HG02884 (cell line): ENCODE data around the gene ELF3.
"Not testable (repeated sequence)": the region's sequence is repeated elsewhere in the genome, so short reads cannot be mapped to it uniquely, and the experiment has no call there.

Experiments used
- ATAC-seq: cut with Tn5 transposase; IDR thresholded peaks from one replicate; pipeline ENCODE4 v1.9.1; 2021; ENCODE audit warnings: mild to moderate bottlenecking, moderate library complexity; ENCODE audit not compliant: unreplicated experiment

Gene ELF3

GRCh38 chr1:202034149-202034682 lies 23.8 kb downstream of the ELF3 start:
- ATAC-seq, result no peak

DNA sequence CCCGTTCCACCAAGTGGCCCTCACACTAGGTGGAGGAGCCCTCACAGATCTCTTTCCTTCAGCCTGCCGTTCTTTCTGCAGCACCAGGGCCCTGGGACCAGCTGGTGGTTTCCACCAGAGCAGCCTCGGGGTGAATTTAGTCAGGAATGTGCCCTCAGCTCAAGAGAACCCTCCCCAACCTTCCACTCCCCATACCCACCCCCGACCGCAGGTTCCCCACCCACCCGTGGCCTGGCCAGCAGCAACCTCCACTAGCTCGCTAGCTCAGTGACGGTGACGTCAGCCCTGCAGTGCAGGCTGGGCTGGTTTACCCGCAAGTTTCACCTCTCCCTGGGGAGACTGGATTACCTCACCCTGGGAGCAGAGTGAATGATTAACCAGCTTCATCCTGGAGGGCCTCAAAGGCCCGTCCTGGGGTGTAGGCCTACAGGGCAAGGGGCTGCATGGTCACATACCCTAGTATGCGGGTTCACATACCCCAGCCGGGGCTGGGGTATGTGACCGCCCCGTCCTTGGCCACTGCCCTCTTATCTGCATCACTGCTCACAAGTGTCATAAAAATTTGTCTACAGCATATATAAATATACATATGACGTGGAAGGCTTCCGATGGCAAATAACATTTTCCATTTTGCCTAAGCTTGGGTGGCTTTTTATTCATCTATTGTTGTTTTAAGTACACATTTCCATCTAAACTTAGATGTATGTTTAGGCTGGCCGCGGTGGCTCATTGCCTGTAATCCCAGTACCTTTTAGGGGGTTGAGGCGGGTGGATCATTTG lies 24.5 kb downstream of the ELF3 start:
- ATAC-seq, result no peak

GRCh38 chr1:202036595-202037387 lies 26.4 kb downstream of the ELF3 start:
- no peak for ATAC-seq

DNA sequence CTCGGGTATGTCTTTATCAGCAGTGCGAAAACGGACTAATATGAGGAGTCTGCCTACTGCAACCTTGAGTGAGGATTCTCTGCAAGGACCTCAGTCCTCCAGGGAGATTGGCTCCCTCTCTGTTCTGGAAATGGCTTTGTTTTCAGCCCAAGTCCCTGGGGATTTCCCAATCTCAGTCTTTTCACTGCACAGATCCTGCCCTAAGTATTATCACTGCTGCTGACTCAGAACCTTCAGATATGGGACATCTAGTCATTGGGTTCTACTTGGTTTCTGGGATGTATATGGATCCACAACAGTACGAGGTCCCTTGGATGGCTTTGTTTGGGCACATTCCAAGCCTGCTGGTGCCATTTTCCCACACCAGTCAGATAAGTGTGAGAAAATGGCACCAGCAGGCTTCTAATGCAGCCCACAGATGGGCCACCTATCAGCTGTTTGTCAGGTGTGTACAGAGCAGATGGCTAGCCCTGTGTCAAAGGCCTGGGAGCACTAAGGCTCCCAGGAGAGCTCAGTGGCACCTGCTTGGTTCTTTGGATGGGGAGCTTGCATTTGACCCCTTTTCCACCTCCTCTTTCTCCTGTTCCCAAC lies 27.4 kb downstream of the ELF3 start:
- ATAC-seq, result no peak

- no peak for ATAC-seq
Measured at GRCh38 chr1:202038688-202039346, 28.4 kb downstream of the ELF3 start.

GRCh38 chr1:202045705-202046104 lies 35.3 kb downstream of the ELF3 start:
- ATAC-seq, result no peak

GRCh38 chr1:202046227-202046626 lies 35.8 kb downstream of the ELF3 start:
- ATAC-seq, result no peak

DNA sequence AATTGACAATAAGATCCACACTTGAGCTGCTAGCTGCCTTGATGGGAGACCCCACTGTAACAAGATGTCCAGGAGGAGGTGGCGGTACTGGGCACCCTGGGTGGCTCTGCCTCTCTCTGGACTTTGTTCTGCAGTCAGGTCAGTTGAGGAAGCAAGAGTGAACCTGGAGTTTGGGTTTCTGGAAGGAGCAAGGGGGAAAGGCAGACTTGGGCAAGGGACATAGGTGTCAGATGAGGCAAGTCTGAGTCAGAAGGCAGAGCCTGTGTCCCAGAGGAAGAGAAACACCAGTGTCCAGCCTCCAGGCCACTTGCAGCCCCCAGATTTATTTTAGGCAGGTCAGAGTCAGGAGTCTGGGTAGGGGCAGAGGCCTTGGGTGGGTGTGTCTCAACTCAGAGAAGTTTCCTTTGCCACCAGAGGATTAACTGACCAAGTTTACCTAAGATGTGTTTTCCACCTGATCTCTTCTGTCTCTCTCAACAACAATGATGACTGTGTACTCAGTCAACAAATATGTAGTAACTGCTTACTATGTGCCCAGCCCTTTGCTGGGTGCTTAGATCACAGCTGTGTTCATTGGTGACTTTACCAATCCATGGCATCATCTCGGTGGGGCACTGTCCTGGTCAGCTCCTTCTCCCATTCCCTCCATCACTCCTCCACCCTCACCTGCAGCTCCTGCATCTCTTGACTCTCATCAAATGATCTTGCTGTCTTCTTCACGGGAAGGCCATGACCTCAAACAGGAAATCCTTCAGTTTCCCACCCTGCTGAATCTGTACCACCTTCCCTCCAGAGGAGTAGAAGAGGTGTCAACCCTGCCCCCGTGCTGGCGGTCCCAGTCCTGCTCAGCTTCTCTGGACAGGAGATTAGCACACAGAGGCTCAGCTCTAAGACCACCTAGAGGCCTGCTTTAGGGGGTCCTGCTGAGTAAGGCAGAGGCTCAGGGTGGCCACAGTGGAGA lies 36.6 kb downstream of the ELF3 start:
- ATAC-seq, result no peak

GRCh38 chr1:202047977-202048376 lies 37.6 kb downstream of the ELF3 start:
- ATAC-seq, result no peak

DNA sequence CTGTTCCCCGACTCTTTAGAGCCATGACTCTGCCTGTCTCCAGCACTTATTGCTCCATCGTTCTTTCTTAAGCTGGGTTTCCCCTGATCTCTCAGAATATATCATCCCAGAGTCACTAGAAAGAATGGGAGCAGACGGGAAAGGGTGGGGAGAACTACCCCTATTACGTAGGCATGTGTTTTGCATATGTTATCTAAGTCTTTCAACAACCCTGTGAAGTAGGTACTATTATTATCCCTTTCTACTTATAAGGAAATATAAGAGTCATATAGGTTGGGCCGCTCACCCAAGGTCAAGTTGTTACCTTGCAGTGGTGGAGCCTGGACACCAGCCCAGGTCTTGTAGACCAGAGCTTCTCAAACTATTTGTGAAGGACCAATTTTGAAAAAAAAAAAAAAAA lies 38.7 kb downstream of the ELF3 start:
- ATAC-seq, result no peak

GRCh38 chr1:202054094-202054493 lies 43.7 kb downstream of the ELF3 start:
- ATAC-seq, result no peak

DNA sequence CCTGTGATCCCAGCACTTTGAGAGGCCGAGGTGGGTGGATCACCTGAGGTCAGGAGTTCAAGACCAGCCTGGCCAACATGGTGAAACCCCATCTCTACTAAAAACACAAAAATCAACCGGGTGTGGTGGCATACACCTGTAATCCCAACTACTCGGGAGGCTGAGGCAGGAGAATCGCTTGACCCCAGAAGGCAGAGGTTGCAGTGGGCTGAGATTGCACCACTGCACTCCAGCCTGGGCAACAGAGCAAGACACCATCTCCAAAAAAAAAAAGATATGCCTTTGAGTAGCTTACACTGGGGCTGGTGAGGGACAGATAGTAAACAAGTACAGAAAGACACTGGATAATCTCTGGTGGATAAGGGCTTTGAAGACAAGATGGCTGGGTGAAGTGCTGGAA lies 44.3 kb downstream of the ELF3 start:
- ATAC-seq, result not testable (repeated sequence)

DNA sequence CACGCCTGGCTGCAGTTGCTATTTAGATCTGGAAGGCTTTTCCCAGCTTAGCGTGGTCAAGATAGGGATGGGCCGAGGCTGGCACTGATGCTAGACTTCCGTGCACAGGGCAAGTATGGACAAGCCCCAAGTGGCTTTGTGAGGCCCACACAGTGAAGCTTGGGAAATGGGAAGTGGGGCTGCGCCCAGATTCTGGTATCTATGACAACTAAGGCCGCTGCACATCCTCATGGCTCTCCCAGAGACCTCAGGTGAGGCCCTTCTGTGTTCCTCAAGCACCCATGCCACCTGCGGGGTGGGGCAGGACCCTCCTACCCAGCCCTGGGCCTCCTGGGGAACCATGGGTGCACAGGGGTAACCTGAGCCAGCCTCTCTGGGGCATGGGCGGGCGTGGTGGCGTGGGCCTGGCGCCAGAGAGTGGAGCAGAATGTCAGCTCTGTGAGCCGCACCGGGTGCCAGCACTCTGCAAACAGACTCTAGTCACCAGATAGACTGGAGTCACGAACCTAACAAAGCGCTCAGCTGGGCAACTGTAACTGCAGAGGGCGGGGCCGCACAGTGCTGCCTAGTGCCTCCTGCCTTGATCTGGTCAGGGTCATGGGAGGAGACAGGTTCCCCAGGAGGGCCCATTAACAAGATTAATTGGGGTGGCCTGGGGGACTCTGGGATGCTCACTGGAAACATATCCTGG lies 46.4 kb downstream of the ELF3 start:
- no peak for ATAC-seq

- ATAC-seq, result not testable (repeated sequence)
Measured at GRCh38 chr1:202057335-202057704, 46.9 kb downstream of the ELF3 start.

GRCh38 chr1:202058001-202058908 lies 47.9 kb downstream of the ELF3 start:
- no peak for ATAC-seq

DNA sequence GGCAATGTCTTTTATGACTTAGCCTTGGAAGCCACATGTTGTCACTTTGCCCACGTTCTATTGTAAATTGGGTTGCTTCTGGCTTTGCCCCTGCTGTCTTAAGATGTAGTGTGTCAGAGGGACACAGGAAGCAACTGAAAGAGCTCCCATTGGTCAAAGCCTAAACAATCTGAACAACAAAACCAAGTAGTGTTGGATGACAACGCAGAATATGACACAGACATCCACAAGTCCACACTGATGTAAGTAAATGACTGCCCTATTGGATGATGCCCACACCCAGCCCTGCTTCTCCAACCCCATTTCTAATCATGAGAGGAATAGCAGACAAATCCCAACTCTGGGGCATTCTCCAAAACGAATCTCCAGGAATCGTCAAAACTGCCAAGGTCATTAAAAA lies 50.7 kb downstream of the ELF3 start:
- no peak for ATAC-seq

- ATAC-seq, result not testable (repeated sequence)
Measured at GRCh38 chr1:202061787-202062186, 51.4 kb downstream of the ELF3 start.

GRCh38 chr1:202062636-202063035 lies 52.2 kb downstream of the ELF3 start:
- ATAC-seq, result not testable (repeated sequence)
